Retinal pigment epithelial cell (primary cell): ENCODE data around the gene SEC24A.
"Not testable (repeated sequence)": the region's sequence is repeated elsewhere in the genome, so short reads cannot be mapped to it uniquely, and the experiment has no call there.

Source experiments
- DNase-seq: peaks from one replicate; pipeline ENCODE4 v3.0.0-alpha.2; 2010; ENCODE audit warnings: low read depth
- H3K4me3 ChIP-seq: 2 replicates; pipeline ENCODE4 v1.5.1; 2011; ENCODE audit warnings: mild to moderate bottlenecking, low read length, control low read depth, moderate library complexity
- TF ChIP-seq, protein P1 (sequence below): conservative IDR thresholded peaks from 2 replicates; pipeline ENCODE4 v1.5.1; 2011; ENCODE audit warnings: low read depth, low read length, control low read depth, inconsistent platforms

Gene SEC24A

GRCh38 chr5:134692722-134693121, 44.1 kb downstream of the SEC24A start:
- no peak for DNase-seq
- no peak overlapping the region for H3K4me3 ChIP-seq
- TF ChIP-seq, protein P1, sequence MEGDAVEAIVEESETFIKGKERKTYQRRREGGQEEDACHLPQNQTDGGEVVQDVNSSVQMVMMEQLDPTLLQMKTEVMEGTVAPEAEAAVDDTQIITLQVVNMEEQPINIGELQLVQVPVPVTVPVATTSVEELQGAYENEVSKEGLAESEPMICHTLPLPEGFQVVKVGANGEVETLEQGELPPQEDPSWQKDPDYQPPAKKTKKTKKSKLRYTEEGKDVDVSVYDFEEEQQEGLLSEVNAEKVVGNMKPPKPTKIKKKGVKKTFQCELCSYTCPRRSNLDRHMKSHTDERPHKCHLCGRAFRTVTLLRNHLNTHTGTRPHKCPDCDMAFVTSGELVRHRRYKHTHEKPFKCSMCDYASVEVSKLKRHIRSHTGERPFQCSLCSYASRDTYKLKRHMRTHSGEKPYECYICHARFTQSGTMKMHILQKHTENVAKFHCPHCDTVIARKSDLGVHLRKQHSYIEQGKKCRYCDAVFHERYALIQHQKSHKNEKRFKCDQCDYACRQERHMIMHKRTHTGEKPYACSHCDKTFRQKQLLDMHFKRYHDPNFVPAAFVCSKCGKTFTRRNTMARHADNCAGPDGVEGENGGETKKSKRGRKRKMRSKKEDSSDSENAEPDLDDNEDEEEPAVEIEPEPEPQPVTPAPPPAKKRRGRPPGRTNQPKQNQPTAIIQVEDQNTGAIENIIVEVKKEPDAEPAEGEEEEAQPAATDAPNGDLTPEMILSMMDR: no peak

GRCh38 chr5:134708301-134708700, 59.7 kb downstream of the SEC24A start:
- no peak overlapping the region for H3K4me3 ChIP-seq
- TF ChIP-seq, protein P1: no peak
- DNase-seq: no peak

DNA sequence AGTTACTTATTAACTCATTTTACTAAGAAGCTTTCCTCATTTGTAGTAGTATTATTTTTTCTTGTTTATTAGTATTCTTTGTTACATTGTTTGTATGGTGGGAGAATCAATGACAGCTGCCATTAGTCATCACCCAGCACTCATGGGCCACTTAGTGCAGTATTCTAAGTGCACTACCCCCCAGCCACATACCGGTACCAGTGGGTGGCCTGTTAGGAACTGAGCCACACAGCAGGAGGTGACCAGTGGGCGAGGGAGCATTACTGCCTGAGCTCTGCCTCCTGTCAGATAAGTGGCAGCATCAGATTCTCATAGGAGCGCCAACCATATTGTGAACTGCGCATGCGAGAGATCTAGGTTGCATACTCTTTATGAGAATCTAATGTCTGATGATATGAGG, 65.5 kb downstream of the SEC24A start:
- TF ChIP-seq, protein P1: no peak
- DNase-seq: no peak
- no peak overlapping the region for H3K4me3 ChIP-seq

DNA sequence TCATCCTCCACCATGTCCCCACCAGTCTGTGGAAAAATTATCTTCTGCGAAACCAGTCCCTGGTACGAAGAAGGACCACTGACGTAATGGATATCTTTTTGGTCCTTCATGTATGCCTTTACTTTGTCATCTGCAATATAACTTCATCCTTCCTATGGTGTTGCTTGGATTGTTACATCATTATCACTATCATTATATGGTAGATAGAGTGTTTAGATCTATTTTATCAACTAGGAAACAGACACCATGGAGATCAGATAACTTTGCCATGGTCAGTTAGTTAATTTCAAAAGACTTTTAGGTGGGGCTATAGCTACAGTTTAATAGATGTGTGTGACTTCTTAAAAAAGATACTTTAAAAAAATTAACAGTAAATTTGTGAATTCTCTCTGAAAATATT, 66.0 kb downstream of the SEC24A start:
- TF ChIP-seq, protein P1: no peak
- DNase-seq: no peak
- no peak overlapping the region for H3K4me3 ChIP-seq

DNA sequence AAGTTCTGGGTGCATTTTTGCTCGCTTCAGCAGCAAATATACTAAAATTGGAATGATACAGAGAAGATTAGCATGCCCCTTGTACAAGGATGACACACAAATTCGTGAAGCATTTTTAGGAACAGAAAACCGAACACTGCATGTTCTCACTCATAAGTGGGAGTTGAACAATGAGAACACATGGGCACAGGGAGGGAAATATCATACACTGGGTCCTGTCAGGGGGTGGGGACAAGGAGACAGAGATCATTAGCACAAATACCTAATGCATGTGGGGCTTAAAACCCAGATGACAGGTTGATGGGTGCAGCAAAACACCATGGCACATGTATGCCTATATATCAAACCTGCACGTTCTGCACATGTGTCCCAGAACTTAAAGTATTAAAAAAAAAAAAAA, 66.9 kb downstream of the SEC24A start:
- H3K4me3 ChIP-seq, DNase-seq: not testable (repeated sequence)

GRCh38 chr5:134724872-134725271, 76.3 kb downstream of the SEC24A start:
- DNase-seq: no peak
- H3K4me3 ChIP-seq: no peak overlapping the region
- TF ChIP-seq, protein P1: no peak

DNA sequence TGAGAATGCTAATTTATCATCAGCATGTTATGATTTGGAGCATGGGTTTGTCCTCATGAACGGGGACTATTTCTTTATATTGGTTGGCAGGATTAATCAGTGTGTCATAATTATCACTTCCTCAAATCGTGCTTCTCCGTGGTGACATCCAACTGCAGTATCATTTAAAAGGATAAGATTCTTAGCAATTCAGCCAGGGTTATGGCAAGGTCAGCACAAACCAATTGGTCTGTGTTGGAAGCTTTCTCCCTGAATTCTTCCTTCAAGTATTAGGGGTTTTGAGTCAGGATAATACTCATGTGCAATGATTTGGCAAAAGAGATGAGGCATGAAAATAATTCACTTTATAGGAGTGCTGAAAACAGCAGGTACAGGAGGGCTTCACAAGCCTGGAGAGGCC, 84.2 kb downstream of the SEC24A start:
- DNase-seq: no peak
- H3K4me3 ChIP-seq: no peak overlapping the region

GRCh38 chr5:134735243-134735642, 86.7 kb downstream of the SEC24A start:
- TF ChIP-seq, protein P1: no peak
- H3K4me3 ChIP-seq: no peak overlapping the region
- no peak for DNase-seq

More for the DNA sequence above, 84.2 kb downstream of the SEC24A start:
- TF ChIP-seq, protein P1: no peak
